ENCODE measurements around the gene NEDD4L. TPM values are rescaled to one million over a fixed set of nuclear protein-coding genes. Genes with fewer than 3 reads are reported as not detected.

The NEDD4L gene
- polyA plus RNA-seq, 2 donors: 10.8 to 14.1 TPM

DNA sequence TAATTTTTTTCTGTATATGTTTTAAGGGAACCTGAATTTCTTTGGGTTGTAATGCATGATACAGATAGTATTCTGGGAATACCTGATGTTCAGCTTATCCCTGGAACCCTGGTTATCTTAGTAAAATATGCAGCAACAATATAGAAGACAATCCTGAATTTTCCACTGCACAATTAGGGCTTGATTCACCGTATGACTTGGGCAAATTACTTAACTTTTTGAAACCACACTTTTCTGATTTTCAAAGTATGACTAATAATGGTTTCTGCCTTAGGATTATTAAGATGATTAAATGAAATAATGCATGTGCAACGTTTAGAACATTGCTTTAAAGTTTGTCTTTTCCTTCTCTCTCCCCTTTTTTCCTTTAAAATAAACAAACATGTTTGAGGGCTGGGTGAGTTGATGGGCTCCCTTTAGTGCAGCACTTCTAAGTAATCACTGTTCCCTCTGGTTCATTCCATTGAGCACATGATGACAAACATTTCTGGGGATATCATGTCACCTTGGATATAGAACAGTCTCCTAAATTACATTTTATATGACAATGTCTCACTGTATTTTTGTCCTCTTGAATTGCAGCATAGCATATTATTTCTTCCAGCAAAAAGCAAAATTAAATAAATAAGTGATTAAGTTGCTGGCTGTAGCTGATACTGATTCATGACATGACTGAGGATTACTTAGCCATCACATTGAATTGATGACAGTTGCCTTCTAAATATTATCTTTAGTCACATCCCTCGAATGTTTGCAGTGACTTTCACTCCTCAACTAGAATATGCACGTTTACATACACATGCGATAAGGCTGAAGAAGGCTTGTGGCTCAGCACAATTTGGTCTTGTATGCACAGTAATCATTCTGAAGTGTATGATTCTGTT is 254.5 kb downstream of the NEDD4L start:
- H3K4me3 ChIP-seq (ENCODE audit: low read depth in 1 of 2, low read length in 2 of 2): no peak overlapping the region
- no peaks in the 10 kb centered on the region for H3K9me3 ChIP-seq (ENCODE audit: control insufficient read depth in 2 of 2, insufficient read depth in 1 of 2, low read depth in 1 of 2, low read length in 1 of 2)
- no peak overlapping the region for H3K27ac ChIP-seq (ENCODE audit: low read depth in 2 of 2, low read length in 1 of 2)
- no peaks in the 10 kb centered on the region for H3K36me3 ChIP-seq (ENCODE audit: control insufficient read depth in 2 of 2, insufficient read depth in 2 of 2, low read length in 1 of 2)
- H3K27me3 ChIP-seq (ENCODE audit: control insufficient read depth in 1 of 2, insufficient read depth in 2 of 2, low read length in 2 of 2): no peaks in the 10 kb centered on the region
- no peaks in the 10 kb centered on the region for H3K4me1 ChIP-seq (ENCODE audit: control insufficient read depth in 2 of 2, insufficient read depth in 2 of 2, low read length in 1 of 2)
- 49 to 52% methylated on average over 5 of the region's 5 CpGs for WGBS, 2 donors

DNA sequence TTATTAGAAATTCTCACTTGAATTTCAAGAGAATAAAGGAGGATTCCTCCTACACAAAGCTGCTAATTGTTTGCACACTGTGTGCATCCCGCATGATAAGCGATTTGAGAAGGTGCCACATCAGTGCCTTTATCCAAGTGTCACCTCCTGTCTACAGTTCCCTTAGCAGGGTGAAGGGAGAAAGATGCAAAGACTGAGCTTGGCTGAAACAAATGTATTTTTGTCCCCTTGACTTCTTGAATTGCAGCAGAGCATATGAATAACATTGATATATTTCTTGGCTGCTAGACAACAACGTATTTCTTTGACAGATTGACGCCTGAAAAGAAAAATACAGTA is 255.1 kb downstream of the NEDD4L start:
- Histone ChIP-seq H3K9me3 (ENCODE audit: control insufficient read depth in 2 of 2, insufficient read depth in 1 of 2, low read depth in 1 of 2, low read length in 1 of 2) (no peaks in the 10 kb centered on the region), H3K27ac (ENCODE audit: low read depth in 2 of 2, low read length in 1 of 2) (no peak overlapping the region), H3K36me3 (ENCODE audit: control insufficient read depth in 2 of 2, insufficient read depth in 2 of 2, low read length in 1 of 2) (no peaks in the 10 kb centered on the region), H3K4me3 (ENCODE audit: low read depth in 1 of 2, low read length in 2 of 2) (no peak overlapping the region), H3K4me1 (ENCODE audit: control insufficient read depth in 2 of 2, insufficient read depth in 2 of 2, low read length in 1 of 2) (no peaks in the 10 kb centered on the region), H3K27me3 (ENCODE audit: control insufficient read depth in 1 of 2, insufficient read depth in 2 of 2, low read length in 2 of 2) (no peaks in the 10 kb centered on the region)
- WGBS, 2 donors: 70 to 80% methylated on average over 4 of the region's 4 CpGs

GRCh38 chr18:58299936-58300335 is 255.9 kb downstream of the NEDD4L start:
- H3K27me3 ChIP-seq (ENCODE audit: control insufficient read depth in 1 of 2, insufficient read depth in 2 of 2, low read length in 2 of 2): no peaks in the 10 kb centered on the region
- WGBS, 2 donors: 41 to 64% methylated on average over 1 of the region's 1 CpG
- H3K27ac ChIP-seq (ENCODE audit: low read depth in 2 of 2, low read length in 1 of 2): no peak overlapping the region
- no peaks in the 10 kb centered on the region for H3K9me3 ChIP-seq (ENCODE audit: control insufficient read depth in 2 of 2, insufficient read depth in 1 of 2, low read depth in 1 of 2, low read length in 1 of 2)
- no peak overlapping the region for H3K4me3 ChIP-seq (ENCODE audit: low read depth in 1 of 2, low read length in 2 of 2)
- no peaks in the 10 kb centered on the region for H3K4me1 ChIP-seq (ENCODE audit: control insufficient read depth in 2 of 2, insufficient read depth in 2 of 2, low read length in 1 of 2)
- no peaks in the 10 kb centered on the region for H3K36me3 ChIP-seq (ENCODE audit: control insufficient read depth in 2 of 2, insufficient read depth in 2 of 2, low read length in 1 of 2)

DNA sequence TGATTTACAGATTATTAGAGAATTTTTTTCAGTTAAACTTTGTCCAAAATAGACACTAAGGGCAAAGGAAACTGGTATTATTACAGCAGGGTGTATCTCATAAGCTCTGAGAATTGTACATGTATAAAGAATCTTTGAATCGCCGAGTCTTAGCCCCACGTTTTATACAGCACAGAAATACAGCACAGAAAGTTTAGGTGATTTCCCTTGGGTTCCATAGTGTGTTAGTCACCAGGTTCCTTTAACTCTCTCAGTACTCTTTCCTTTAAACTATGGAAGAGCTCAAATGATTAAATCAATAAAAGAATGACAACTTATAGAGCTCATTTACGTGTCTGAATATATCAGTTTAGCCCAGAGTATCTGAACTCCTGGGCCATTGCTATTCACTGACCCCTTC is 256.8 kb downstream of the NEDD4L start:
- no peaks in the 10 kb centered on the region for H3K27me3 ChIP-seq (ENCODE audit: control insufficient read depth in 1 of 2, insufficient read depth in 2 of 2, low read length in 2 of 2)
- no peak overlapping the region for H3K27ac ChIP-seq (ENCODE audit: low read depth in 2 of 2, low read length in 1 of 2)
- H3K9me3 ChIP-seq (ENCODE audit: control insufficient read depth in 2 of 2, insufficient read depth in 1 of 2, low read depth in 1 of 2, low read length in 1 of 2): peaks cover 0 to 3% of the 10 kb centered on the region in 2 donors
- 54 to 69% methylated on average over 4 of the region's 4 CpGs for WGBS, 2 donors
- no peaks in the 10 kb centered on the region for H3K4me1 ChIP-seq (ENCODE audit: control insufficient read depth in 2 of 2, insufficient read depth in 2 of 2, low read length in 1 of 2)
- H3K36me3 ChIP-seq (ENCODE audit: control insufficient read depth in 2 of 2, insufficient read depth in 2 of 2, low read length in 1 of 2): no peaks in the 10 kb centered on the region
- no peak overlapping the region for H3K4me3 ChIP-seq (ENCODE audit: low read depth in 1 of 2, low read length in 2 of 2)

DNA sequence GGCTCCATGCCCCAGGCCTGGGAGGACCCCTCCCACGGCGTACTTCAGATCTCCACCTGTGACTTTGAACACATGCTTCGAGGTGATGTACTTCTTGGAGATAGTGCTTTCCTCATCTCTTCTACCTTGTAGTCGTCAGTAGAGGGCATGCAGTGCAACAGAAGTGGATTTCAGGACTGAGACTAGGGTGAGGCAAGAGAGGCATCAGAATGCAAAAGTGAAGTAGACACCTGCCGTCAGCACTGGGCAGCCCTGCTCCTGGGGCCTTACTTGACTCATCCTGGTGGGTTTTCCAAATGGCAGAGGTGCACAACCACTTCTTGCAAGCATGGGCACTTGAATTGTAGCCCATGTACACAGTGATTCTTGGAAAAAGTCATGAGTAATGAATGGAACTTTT is 258.8 kb downstream of the NEDD4L start:
- WGBS, 2 donors: 90 to 91% methylated on average over 5 of the region's 5 CpGs
- Histone ChIP-seq H3K27me3 (ENCODE audit: control insufficient read depth in 1 of 2, insufficient read depth in 2 of 2, low read length in 2 of 2) (no peaks in the 10 kb centered on the region), H3K4me1 (ENCODE audit: control insufficient read depth in 2 of 2, insufficient read depth in 2 of 2, low read length in 1 of 2) (no peaks in the 10 kb centered on the region), H3K36me3 (ENCODE audit: control insufficient read depth in 2 of 2, insufficient read depth in 2 of 2, low read length in 1 of 2) (no peaks in the 10 kb centered on the region), H3K9me3 (ENCODE audit: control insufficient read depth in 2 of 2, insufficient read depth in 1 of 2, low read depth in 1 of 2, low read length in 1 of 2) (peaks cover 0 to 3% of the 10 kb centered on the region in 2 donors), H3K4me3 (ENCODE audit: low read depth in 1 of 2, low read length in 2 of 2) (no peak overlapping the region), H3K27ac (ENCODE audit: low read depth in 2 of 2, low read length in 1 of 2) (no peak overlapping the region)

DNA sequence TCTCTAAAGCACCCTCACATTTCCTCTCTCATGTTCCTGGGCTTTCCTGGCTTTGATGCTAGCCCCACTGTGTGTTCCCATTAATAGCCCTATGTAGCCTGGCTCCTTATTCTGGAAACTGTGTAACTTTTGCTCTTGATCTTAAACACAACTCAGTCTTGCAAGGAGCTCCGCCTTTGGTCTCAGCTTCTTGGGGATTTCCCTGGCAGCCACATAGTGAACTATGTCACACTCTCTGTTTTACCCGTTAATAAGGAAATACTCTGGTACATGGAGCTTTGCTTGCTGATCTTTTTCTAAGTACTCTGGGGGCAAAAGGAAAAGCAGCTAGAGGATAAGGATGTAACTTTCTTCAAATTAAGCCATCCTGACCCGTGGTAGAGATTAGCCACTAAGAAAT is 259.3 kb downstream of the NEDD4L start:
- WGBS, 2 donors: 46 to 48% methylated on average over 3 of the region's 3 CpGs
- Histone ChIP-seq H3K4me3 (ENCODE audit: low read depth in 1 of 2, low read length in 2 of 2) (no peak overlapping the region), H3K36me3 (ENCODE audit: control insufficient read depth in 2 of 2, insufficient read depth in 2 of 2, low read length in 1 of 2) (no peaks in the 10 kb centered on the region), H3K27ac (ENCODE audit: low read depth in 2 of 2, low read length in 1 of 2) (no peak overlapping the region), H3K4me1 (ENCODE audit: control insufficient read depth in 2 of 2, insufficient read depth in 2 of 2, low read length in 1 of 2) (no peaks in the 10 kb centered on the region), H3K9me3 (ENCODE audit: control insufficient read depth in 2 of 2, insufficient read depth in 1 of 2, low read depth in 1 of 2, low read length in 1 of 2) (peaks cover 0 to 3% of the 10 kb centered on the region in 2 donors), H3K27me3 (ENCODE audit: control insufficient read depth in 1 of 2, insufficient read depth in 2 of 2, low read length in 2 of 2) (no peaks in the 10 kb centered on the region)

GRCh38 chr18:58305792-58306191 is 261.8 kb downstream of the NEDD4L start:
- H3K4me1 ChIP-seq (ENCODE audit: control insufficient read depth in 2 of 2, insufficient read depth in 2 of 2, low read length in 1 of 2): no peaks in the 10 kb centered on the region
- 98 to 99% methylated on average over 3 of the region's 3 CpGs for WGBS, 2 donors
- no peak overlapping the region for H3K27ac ChIP-seq (ENCODE audit: low read depth in 2 of 2, low read length in 1 of 2)
- H3K4me3 ChIP-seq (ENCODE audit: low read depth in 1 of 2, low read length in 2 of 2): no peak overlapping the region
- H3K36me3 ChIP-seq (ENCODE audit: control insufficient read depth in 2 of 2, insufficient read depth in 2 of 2, low read length in 1 of 2): no peaks in the 10 kb centered on the region
- H3K9me3 ChIP-seq (ENCODE audit: control insufficient read depth in 2 of 2, insufficient read depth in 1 of 2, low read depth in 1 of 2, low read length in 1 of 2): peaks cover 0 to 3% of the 10 kb centered on the region in 2 donors
- no peaks in the 10 kb centered on the region for H3K27me3 ChIP-seq (ENCODE audit: control insufficient read depth in 1 of 2, insufficient read depth in 2 of 2, low read length in 2 of 2)

GRCh38 chr18:58307441-58307840 is 263.4 kb downstream of the NEDD4L start:
- H3K4me3 ChIP-seq (ENCODE audit: low read depth in 1 of 2, low read length in 2 of 2): no peak overlapping the region
- no peak overlapping the region for H3K27ac ChIP-seq (ENCODE audit: low read depth in 2 of 2, low read length in 1 of 2)
- no peaks in the 10 kb centered on the region for H3K27me3 ChIP-seq (ENCODE audit: control insufficient read depth in 1 of 2, insufficient read depth in 2 of 2, low read length in 2 of 2)
- 73 to 82% methylated on average over 3 of the region's 3 CpGs for WGBS, 2 donors
- H3K4me1 ChIP-seq (ENCODE audit: control insufficient read depth in 2 of 2, insufficient read depth in 2 of 2, low read length in 1 of 2): no peaks in the 10 kb centered on the region
- no peaks in the 10 kb centered on the region for H3K36me3 ChIP-seq (ENCODE audit: control insufficient read depth in 2 of 2, insufficient read depth in 2 of 2, low read length in 1 of 2)
- peaks cover 0 to 3% of the 10 kb centered on the region in 2 donors for H3K9me3 ChIP-seq (ENCODE audit: control insufficient read depth in 2 of 2, insufficient read depth in 1 of 2, low read depth in 1 of 2, low read length in 1 of 2)

- H3K9me3 ChIP-seq (ENCODE audit: control insufficient read depth in 2 of 2, insufficient read depth in 1 of 2, low read depth in 1 of 2, low read length in 1 of 2): peaks cover 0 to 3% of the 10 kb centered on the region in 2 donors
- no peak overlapping the region for H3K4me3 ChIP-seq (ENCODE audit: low read depth in 1 of 2, low read length in 2 of 2)
- WGBS, 2 donors: 80 to 83% methylated on average over 8 of the region's 8 CpGs
- no peaks in the 10 kb centered on the region for H3K36me3 ChIP-seq (ENCODE audit: control insufficient read depth in 2 of 2, insufficient read depth in 2 of 2, low read length in 1 of 2)
- H3K4me1 ChIP-seq (ENCODE audit: control insufficient read depth in 2 of 2, insufficient read depth in 2 of 2, low read length in 1 of 2): peaks cover 0 to 1% of the 10 kb centered on the region in 2 donors
- no peaks in the 10 kb centered on the region for H3K27me3 ChIP-seq (ENCODE audit: control insufficient read depth in 1 of 2, insufficient read depth in 2 of 2, low read length in 2 of 2)
- no peak overlapping the region for H3K27ac ChIP-seq (ENCODE audit: low read depth in 2 of 2, low read length in 1 of 2)
Measured at GRCh38 chr18:58308463-58308862, 264.4 kb downstream of the NEDD4L start.

GRCh38 chr18:58309099-58309498 is 265.1 kb downstream of the NEDD4L start:
- WGBS, 2 donors: 91 to 94% methylated on average over 8 of the region's 8 CpGs
- Histone ChIP-seq H3K27ac (ENCODE audit: low read depth in 2 of 2, low read length in 1 of 2) (no peak overlapping the region), H3K36me3 (ENCODE audit: control insufficient read depth in 2 of 2, insufficient read depth in 2 of 2, low read length in 1 of 2) (no peaks in the 10 kb centered on the region), H3K9me3 (ENCODE audit: control insufficient read depth in 2 of 2, insufficient read depth in 1 of 2, low read depth in 1 of 2, low read length in 1 of 2) (peaks cover 0 to 3% of the 10 kb centered on the region in 2 donors), H3K4me1 (ENCODE audit: control insufficient read depth in 2 of 2, insufficient read depth in 2 of 2, low read length in 1 of 2) (peaks cover 0 to 2% of the 10 kb centered on the region in 2 donors), H3K27me3 (ENCODE audit: control insufficient read depth in 1 of 2, insufficient read depth in 2 of 2, low read length in 2 of 2) (no peaks in the 10 kb centered on the region), H3K4me3 (ENCODE audit: low read depth in 1 of 2, low read length in 2 of 2) (no peak overlapping the region)

Data from esophagus (tissue), 2 donors.